Right atrium auricular region (tissue), 2 donors: ENCODE results near the gene PSME1. TPM values are rescaled to one million over a fixed set of nuclear protein-coding genes. Genes with fewer than 3 reads are reported as not detected.

Source experiments
- DNase-seq: peaks from one replicate; pipeline ENCODE4 v3.0.0-alpha.2; 2019; ENCODE audit warnings: low spot score
- H3K27ac ChIP-seq, 2 donors: fragments of 200-600 bp; sonication (generic); 1 replicate in 1 of 2; 2 replicates in 1 of 2; pipeline ENCODE4 v1.5.1; 2016 to 2019
- H3K27me3 ChIP-seq, 2 donors: fragments of 200-600 bp; sonication (generic); one replicate each; pipeline versions ENCODE4 v1.5.1 to v1.6.0; 2017 to 2019
- H3K36me3 ChIP-seq: fragments of 200-600 bp; sonication (generic); one replicate; pipeline ENCODE4 v1.5.1; 2016
- H3K4me1 ChIP-seq, 2 donors: fragments of 200-600 bp; sonication (generic); one replicate each; pipeline versions ENCODE4 v1.5.1 to v1.6.0; 2017 to 2019
- H3K4me3 ChIP-seq, 2 donors: fragments of 200-600 bp; sonication (generic); 1 replicate in 1 of 2; 2 replicates in 1 of 2; pipeline ENCODE4 v1.5.1; 2017 to 2019; ENCODE audit warnings: mild to moderate bottlenecking in 1 of 2, moderate library complexity in 1 of 2
- H3K9me3 ChIP-seq, 2 donors: fragments of 200-600 bp; sonication (generic); one replicate each; pipeline ENCODE4 v1.5.1; 2019
- CTCF ChIP-seq, 2 donors: fragments of 200-600 bp; sonication (generic); IDR thresholded peaks; one replicate each; pipeline ENCODE4 v1.5.1; 2019; ENCODE audit warnings: antibody characterized with exemption in 2 of 2
- total RNA-seq, 2 donors: library from RNA; depleted of rRNA; stranded (reverse); fragments of >200 nt; gene quantifications; one replicate each; pipeline ENCODE4 v1.1.0, GENCODE V29; 2016

PSME1 gene
- 100 to 1,000 TPM in 1 of 2 donors, 10 to 100 TPM in 1; 72.9 to 112 TPM for total RNA-seq

GRCh38 chr14:24135834-24136683 lies at the start of gene PSME1:
PSME1 (plus strand) TSS chr14:24136194; CDS start chr14:24136263, 69 bp downstream.
- no peaks in the 10 kb centered on the region for H3K27me3 ChIP-seq
- peak; percentile 88 for DNase-seq
- TF ChIP-seq CTCF (IDR thresholded peaks at IDR 0.05): peak in 1 of 2 donors; percentile 19
- H3K36me3 ChIP-seq: peaks cover 19% of the 10 kb centered on the region
- H3K27ac ChIP-seq: peak within 1 kb of the TSS; percentile 89 to 94
- H3K4me1 ChIP-seq: peaks cover 0 to 70% of the 10 kb centered on the region in 2 donors
- no peaks in the 10 kb centered on the region for H3K9me3 ChIP-seq
- peak within 1 kb of the TSS; percentile 92 to 98 for H3K4me3 ChIP-seq

GRCh38 chr14:24087004-24087403 lies 49.0 kb upstream of the PSME1 start:
- TF ChIP-seq CTCF (IDR thresholded peaks at IDR 0.05): no peak
- no peaks in the 10 kb centered on the region for H3K9me3 ChIP-seq
- DNase-seq: no peak
- H3K4me3 ChIP-seq: no peak overlapping the region
- no peaks in the 10 kb centered on the region for H3K36me3 ChIP-seq
- H3K27ac ChIP-seq: no peak overlapping the region
- H3K27me3 ChIP-seq: no peaks in the 10 kb centered on the region
- H3K4me1 ChIP-seq: no peaks in the 10 kb centered on the region

- no peaks in the 10 kb centered on the region for H3K27me3 ChIP-seq
- no peak for TF ChIP-seq CTCF (IDR thresholded peaks at IDR 0.05)
- peaks cover 0 to 1% of the 10 kb centered on the region in 2 donors for H3K4me1 ChIP-seq
- no peak for DNase-seq
- H3K4me3 ChIP-seq: no peak overlapping the region
- no peaks in the 10 kb centered on the region for H3K9me3 ChIP-seq
- no peaks in the 10 kb centered on the region for H3K36me3 ChIP-seq
- H3K27ac ChIP-seq: no peak overlapping the region
These were observed 47.9 kb upstream of the PSME1 start for GRCh38 chr14:24088095-24088494.

GRCh38 chr14:24089890-24090289 lies 46.1 kb upstream of the PSME1 start:
- Histone ChIP-seq H3K36me3 (no peaks in the 10 kb centered on the region), H3K27me3 (no peaks in the 10 kb centered on the region), H3K4me3 (no peak overlapping the region), H3K9me3 (no peaks in the 10 kb centered on the region), H3K27ac (no peak overlapping the region), H3K4me1 (peaks cover 0 to 13% of the 10 kb centered on the region in 2 donors)
- TF ChIP-seq CTCF (IDR thresholded peaks at IDR 0.05): no peak
- DNase-seq: no peak

GRCh38 chr14:24092110-24092504 lies 43.9 kb upstream of the PSME1 start:
- H3K27me3 ChIP-seq: no peaks in the 10 kb centered on the region
- no peak for DNase-seq
- H3K9me3 ChIP-seq: no peaks in the 10 kb centered on the region
- H3K4me3 ChIP-seq: no peak overlapping the region
- no peak overlapping the region for H3K27ac ChIP-seq
- TF ChIP-seq CTCF (IDR thresholded peaks at IDR 0.05): no peak
- H3K4me1 ChIP-seq: peaks cover 0 to 22% of the 10 kb centered on the region in 2 donors
- H3K36me3 ChIP-seq: no peaks in the 10 kb centered on the region
